K562 (cell line): Measurements from ENCODE around the gene TTC24.

Experiments
- CBFB ChIP-seq: sonication (generic); formaldehyde crosslinking; IDR thresholded peaks from 2 replicates; pipeline ENCODE4 v1.4.0; 2020; ENCODE audit warnings: mild to moderate bottlenecking, missing genetic modification reagents
- MXI1 ChIP-seq: IDR thresholded peaks from 2 replicates; pipeline ENCODE4 v1.6.1; 2011; ENCODE audit warnings: low read depth, mild to moderate bottlenecking, improper control_type of control experiment, low read length
- MYC ChIP-seq, 2 experiments: fragments of 250-450 bp in 1 of 2; sonication (Bioruptor Pico) in 1 of 2; IDR thresholded peaks; 2 replicates each; pipeline versions ENCODE4 v1.5.1 to v1.6.1; 2012 to 2021; ENCODE audit warnings: low read depth in 2 of 2, borderline replicate concordance in 1 of 2, improper control_type of control experiment in 1 of 2, low read length in 1 of 2, mild to moderate bottlenecking in 1 of 2, moderate library complexity in 1 of 2
- PCBP1 ChIP-seq: fragments of 200-400 bp; formaldehyde crosslinking; IDR thresholded peaks from 2 replicates; pipeline ENCODE4 v1.6.1; 2018; ENCODE audit warnings: mild to moderate bottlenecking, low read depth, low read length; ENCODE audit not compliant: poor library complexity, severe bottlenecking
- POLR2A ChIP-seq: fragments of 450-650 bp; conservative IDR thresholded peaks from 2 replicates; pipeline ENCODE4 v1.6.1; 2016
- POLR2AphosphoS5 ChIP-seq: IDR thresholded peaks from 2 replicates; pipeline ENCODE4 v1.6.1; 2011; ENCODE audit warnings: mild to moderate bottlenecking, low read depth, low read length, moderate library complexity; ENCODE audit not compliant: control insufficient read depth, insufficient read depth
- SP1 ChIP-seq: sonication (generic); formaldehyde crosslinking; IDR thresholded peaks from 2 replicates; pipeline ENCODE4 v1.8.1; 2022; ENCODE audit warnings: mild to moderate bottlenecking, missing genetic modification reagents
- YY1 ChIP-seq, 3 experiments: IDR thresholded peaks; 2 replicates each; pipeline ENCODE4 v1.6.1; 2011; ENCODE audit warnings: low read length in 2 of 3, mild to moderate bottlenecking in 2 of 3, moderate library complexity in 2 of 3, borderline replicate concordance in 1 of 3, control low read depth in 1 of 3, low read depth in 1 of 3; ENCODE audit not compliant: insufficient read depth in 3 of 3, insufficient replicate concordance in 2 of 3, control insufficient read depth in 1 of 3, insufficient read length in 1 of 3; ENCODE audit errors: extremely low read depth in 1 of 3
- TF ChIP-seq, protein P1 (sequence below), 3 experiments: IDR thresholded peaks in 2 of 3; conservative IDR thresholded peaks in 1 of 3; 2 replicates each; pipeline ENCODE4 v1.5.1; 2011 to 2012; ENCODE audit warnings: low read length in 3 of 3, mild to moderate bottlenecking in 3 of 3, control low read depth in 2 of 3, improper control_type of control experiment in 1 of 3, inconsistent platforms in 1 of 3, low read depth in 1 of 3, mixed read lengths in 1 of 3, moderate library complexity in 1 of 3; ENCODE audit not compliant: insufficient read depth in 2 of 3

DNA sequence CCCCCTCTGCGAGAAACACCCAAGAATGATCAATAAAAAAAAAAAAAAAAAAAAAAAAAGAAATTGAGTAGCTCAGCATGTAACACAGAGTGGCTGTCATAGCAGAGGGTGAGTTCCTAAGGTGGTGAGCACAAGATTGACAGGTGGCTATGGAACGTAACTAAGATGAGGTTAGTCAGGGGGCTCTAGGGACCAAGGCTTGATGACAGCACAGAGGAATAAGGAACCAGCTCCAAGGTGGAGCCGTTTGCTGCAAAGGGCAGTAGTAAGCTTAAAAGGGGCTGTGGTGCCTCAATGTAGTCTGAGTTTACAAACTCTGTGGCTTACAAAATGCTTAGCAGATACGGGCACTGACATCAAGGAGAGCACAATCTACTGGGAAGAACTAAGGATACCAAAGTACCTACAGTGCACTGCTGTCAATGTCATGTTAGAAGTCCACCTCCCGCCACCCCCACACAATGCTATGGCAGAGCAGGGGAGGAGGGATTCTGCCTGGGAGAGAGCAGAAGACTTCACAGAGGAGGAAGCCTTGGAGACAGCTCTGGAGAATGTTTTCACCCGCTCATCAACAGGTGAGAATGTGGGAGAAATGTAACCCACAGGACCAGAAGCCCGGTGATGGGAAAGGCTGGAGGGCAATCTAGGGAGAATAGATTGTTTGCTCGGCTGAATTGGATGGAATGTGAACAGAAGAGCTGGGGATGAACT is 20.3 kb upstream of the TTC24 start:
- TF ChIP-seq PCBP1 (no peak), POLR2A (no peak), MXI1 (no peak), MYC (IDR thresholded peaks at IDR 0.05; ENCODE audit: low read depth, low read length) (no peak), MYC (CRISPR knock-in tag; IDR thresholded peaks at IDR 0.05; ENCODE audit: borderline replicate concordance, low read depth) (no peak), YY1 (IDR thresholded peaks at IDR 0.05; ENCODE audit: borderline replicate concordance in 1 of 3, control insufficient read depth in 1 of 3, extremely low read depth in 1 of 3, insufficient read depth in 3 of 3, insufficient read length in 1 of 3, insufficient replicate concordance in 2 of 3, low read depth in 1 of 3, low read length in 2 of 3) (no peak), POLR2AphosphoS5 (no peak), CBFB (CRISPR knock-in tag) (no peak), SP1 (no peak)
- TF ChIP-seq, protein P1, sequence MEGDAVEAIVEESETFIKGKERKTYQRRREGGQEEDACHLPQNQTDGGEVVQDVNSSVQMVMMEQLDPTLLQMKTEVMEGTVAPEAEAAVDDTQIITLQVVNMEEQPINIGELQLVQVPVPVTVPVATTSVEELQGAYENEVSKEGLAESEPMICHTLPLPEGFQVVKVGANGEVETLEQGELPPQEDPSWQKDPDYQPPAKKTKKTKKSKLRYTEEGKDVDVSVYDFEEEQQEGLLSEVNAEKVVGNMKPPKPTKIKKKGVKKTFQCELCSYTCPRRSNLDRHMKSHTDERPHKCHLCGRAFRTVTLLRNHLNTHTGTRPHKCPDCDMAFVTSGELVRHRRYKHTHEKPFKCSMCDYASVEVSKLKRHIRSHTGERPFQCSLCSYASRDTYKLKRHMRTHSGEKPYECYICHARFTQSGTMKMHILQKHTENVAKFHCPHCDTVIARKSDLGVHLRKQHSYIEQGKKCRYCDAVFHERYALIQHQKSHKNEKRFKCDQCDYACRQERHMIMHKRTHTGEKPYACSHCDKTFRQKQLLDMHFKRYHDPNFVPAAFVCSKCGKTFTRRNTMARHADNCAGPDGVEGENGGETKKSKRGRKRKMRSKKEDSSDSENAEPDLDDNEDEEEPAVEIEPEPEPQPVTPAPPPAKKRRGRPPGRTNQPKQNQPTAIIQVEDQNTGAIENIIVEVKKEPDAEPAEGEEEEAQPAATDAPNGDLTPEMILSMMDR (IDR thresholded peaks at IDR 0.05 in 2 of 3, conservative IDR thresholded peaks at IDR 0.05 in 1 of 3; ENCODE audit: insufficient read depth in 2 of 3, low read depth in 1 of 3, low read length in 3 of 3) = no peak
